ENCODE measurements around the gene CBY3. TPM values are rescaled to one million over a fixed set of nuclear protein-coding genes. Genes with fewer than 3 reads are reported as not detected.
"Not testable (repeated sequence)": the region's sequence is repeated elsewhere in the genome, so short reads cannot be mapped to it uniquely, and the experiment has no call there.

The CBY3 gene
- total RNA-seq, 1 donor from 2014 or later: not detected

DNA sequence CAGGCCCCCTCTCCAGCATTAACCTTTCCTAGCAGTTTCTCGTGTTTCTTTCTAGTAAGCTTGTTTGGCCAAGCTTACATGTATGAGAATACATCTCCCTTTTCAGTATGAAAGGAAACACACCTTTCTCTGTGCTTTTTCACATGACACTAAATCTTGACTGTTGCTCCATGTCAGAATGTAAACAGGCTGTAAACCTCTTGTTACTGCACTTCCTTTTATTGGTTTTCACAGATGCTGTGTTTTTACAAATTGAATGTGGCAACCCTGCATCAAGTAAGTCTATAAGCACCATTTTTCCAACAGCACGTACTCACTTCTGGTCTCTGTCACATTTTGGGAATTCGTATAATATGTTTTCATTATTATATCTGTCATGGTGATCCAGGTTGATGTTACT is 15.8 kb upstream of the CBY3 start:
- no peak for DNase-seq (ENCODE audit: low read depth)
- TF ChIP-seq, protein P1, sequence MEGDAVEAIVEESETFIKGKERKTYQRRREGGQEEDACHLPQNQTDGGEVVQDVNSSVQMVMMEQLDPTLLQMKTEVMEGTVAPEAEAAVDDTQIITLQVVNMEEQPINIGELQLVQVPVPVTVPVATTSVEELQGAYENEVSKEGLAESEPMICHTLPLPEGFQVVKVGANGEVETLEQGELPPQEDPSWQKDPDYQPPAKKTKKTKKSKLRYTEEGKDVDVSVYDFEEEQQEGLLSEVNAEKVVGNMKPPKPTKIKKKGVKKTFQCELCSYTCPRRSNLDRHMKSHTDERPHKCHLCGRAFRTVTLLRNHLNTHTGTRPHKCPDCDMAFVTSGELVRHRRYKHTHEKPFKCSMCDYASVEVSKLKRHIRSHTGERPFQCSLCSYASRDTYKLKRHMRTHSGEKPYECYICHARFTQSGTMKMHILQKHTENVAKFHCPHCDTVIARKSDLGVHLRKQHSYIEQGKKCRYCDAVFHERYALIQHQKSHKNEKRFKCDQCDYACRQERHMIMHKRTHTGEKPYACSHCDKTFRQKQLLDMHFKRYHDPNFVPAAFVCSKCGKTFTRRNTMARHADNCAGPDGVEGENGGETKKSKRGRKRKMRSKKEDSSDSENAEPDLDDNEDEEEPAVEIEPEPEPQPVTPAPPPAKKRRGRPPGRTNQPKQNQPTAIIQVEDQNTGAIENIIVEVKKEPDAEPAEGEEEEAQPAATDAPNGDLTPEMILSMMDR (conservative IDR thresholded peaks at IDR 0.05; ENCODE audit: low read depth, low read length): no peak
- no peak overlapping the region for H3K4me3 ChIP-seq (ENCODE audit: low read depth, low read length)

DNA sequence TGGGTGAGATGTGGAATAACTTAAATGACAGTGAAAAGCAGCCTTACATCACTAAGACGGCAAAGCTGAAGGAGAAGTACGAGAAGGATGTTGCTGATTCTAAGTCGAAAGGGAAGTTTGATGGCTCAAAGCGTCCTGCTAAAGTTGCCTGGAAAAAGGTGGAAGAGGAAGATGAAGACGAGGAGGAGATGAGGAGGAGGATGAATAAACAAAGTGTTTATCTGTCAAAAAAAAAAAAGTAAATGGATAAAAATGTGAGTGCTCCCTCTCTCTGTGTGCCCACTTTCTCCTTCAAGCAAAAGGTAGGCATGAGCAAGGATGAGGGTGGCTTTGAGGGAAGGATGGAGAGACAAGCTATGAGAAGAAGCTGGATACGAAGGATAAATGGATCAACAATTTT is 13.7 kb upstream of the CBY3 start:
- TF ChIP-seq, protein P1 (conservative IDR thresholded peaks at IDR 0.05; ENCODE audit: low read depth, low read length): no peak
- no peak for DNase-seq (ENCODE audit: low read depth)
- no peak overlapping the region for H3K4me3 ChIP-seq (ENCODE audit: low read depth, low read length)

DNA sequence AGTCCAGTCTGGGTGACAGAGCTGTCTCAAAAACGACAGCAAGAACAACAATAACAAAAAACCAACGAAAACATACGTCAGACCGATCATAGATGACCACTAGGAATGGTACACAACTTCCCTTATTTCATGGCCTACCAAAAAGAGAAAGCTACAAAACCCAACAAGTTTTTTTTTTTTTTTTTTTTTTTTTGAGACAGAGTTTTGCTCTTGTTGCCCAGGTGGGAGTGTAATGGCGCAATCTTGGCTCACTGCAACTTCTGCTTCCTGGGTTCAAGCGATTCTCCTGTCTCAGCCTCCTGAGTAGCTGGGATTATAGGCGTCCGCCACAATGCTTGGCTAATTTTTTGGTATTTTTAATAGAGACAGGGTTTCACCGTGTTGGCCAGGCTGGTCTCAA is 8.4 kb upstream of the CBY3 start:
- DNase-seq (ENCODE audit: low read depth); H3K4me3 ChIP-seq (ENCODE audit: low read depth, low read length): not testable (repeated sequence)

DNA sequence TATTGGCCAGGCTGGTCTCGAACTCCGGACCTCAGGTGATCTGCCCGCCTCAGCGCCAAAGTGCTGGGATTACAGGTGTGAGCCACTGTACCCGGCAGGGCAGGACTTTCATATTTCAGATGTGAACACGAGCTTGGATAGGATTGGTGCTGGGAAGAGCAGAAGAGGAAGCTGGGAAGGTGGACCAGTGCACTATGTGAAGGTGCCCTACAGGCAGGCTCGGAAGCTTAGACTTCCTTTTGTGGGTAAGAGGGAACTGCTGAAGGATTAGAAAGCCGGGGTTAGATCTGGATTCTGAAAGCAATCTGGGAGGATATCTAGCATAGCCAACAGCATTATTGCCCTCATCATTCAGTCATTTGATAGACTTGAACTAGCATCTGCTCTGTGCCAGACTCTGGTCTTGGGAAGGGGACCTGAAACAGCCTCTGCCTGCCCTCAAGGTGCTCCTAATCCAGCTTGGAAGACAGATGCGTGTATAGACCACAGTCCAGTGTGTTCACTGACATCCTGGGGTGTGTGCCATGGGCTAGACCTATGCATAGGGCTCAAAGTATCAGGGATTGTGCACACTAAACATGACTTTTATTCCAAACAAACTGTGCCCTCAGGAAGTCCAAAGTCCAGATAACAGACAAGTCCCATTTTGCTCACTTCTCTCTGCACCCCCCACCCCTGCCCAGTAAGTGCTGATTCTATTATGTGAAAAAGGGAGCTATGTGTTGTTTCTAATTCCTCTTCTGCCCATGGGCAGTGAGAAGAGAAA is 637 bp downstream of the CBY3 start:
- no peak for DNase-seq (ENCODE audit: low read depth)
- H3K4me3 ChIP-seq (ENCODE audit: low read depth, low read length): no peak overlapping the region
- TF ChIP-seq, protein P1 (conservative IDR thresholded peaks at IDR 0.05; ENCODE audit: low read depth, low read length): no peak

DNA sequence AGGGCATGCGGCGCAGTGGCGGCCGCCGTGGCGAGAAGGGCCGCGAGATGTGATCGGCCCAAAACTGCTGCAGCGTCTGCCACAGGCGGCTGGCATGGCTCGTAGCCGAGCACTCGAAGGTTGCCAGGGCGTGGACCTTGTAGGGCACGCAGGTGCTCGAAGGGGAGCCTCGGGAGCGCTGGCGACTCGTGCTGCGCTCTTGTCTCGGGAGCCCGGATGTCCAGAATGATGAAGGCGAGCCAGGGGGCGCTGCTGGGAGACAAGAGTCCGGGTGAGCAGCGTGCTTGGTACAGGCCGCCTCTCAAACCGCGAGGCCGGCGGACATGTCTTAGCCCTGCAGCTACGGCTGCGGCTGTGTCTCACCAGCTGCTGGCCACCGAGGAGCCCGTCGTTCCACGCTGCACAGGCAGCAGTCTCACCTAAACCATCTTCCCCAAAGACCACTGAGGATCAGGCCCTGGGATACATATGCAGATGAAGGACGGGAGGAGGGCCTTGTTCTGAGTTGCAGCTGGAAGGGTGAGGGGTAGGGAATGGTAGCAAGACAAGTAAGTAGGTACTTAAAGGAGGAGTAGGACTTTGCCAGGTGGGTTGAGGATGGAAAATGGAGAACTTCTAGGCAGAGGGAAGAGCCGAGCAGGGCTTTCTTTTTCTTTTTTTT is 1.7 kb downstream of the CBY3 start:
- DNase-seq (ENCODE audit: low read depth): no peak
- TF ChIP-seq, protein P1 (conservative IDR thresholded peaks at IDR 0.05; ENCODE audit: low read depth, low read length): peak; percentile 39
- H3K4me3 ChIP-seq (ENCODE audit: low read depth, low read length): peak overlapping the region; percentile 99

DNA sequence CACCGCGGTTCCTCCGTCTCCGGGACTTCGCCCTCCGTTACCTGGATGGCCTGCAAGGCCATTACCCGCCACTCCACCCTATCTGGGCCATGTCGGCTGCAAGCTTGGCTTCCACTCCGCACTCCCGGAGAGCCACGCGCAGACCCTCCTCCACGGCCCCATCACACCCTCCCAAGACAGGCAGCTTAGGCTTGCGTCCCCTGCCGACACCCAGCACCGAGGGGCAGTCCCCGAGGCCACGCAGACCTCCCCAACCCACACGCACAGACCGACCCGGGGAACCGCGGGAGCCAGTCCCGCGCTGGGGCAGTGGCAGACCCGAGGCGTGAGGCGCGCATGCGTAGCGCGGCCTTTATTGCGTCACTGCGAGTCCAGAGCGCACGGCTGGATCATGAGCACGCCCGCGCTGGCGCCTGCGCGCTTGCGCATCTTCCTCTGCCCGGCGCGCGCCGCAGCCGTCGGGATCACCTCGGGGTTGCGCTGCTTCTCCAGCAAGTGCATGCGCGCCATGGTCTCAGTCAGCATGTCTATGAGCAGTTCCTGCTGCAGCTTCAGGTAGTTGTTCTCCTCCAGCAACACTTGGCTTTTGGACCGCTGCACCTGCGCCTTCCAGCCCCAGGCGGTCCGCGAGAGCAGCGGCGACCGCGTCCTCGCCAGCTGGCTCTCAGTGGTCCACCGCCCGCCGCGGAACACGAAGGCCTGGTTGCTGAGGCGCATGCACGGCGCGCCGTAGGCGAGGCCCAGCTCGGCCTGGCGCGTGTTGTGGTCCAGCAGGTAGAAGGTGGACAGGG is 2.4 kb downstream of the CBY3 start:
- TF ChIP-seq, protein P1 (conservative IDR thresholded peaks at IDR 0.05; ENCODE audit: low read depth, low read length): no peak
- H3K4me3 ChIP-seq (ENCODE audit: low read depth, low read length): peak overlapping the region; percentile 99
- DNase-seq (ENCODE audit: low read depth): no peak

DNA sequence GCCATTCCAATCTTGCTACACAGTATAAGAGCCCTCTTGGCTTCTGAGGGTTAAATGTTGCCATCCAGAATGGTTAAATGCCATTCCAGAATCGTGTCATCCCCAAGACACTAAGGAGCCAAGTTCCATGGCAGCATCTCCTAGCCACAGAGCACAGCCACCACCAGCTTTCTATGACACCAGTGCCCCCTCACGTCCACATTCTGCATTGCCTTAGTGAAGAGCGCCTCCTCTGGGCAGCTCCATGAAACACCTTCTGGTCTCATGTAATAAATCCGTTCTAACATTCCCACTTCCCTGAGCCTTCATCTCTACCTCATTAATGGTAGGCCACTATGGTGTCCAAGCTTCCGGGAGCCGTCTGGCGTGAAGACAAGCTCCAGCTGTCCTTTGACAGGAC is 12.4 kb downstream of the CBY3 start:
- no peak for DNase-seq (ENCODE audit: low read depth)
- no peak overlapping the region for H3K4me3 ChIP-seq (ENCODE audit: low read depth, low read length)
- TF ChIP-seq, protein P1 (conservative IDR thresholded peaks at IDR 0.05; ENCODE audit: low read depth, low read length): peak; percentile 95

DNA sequence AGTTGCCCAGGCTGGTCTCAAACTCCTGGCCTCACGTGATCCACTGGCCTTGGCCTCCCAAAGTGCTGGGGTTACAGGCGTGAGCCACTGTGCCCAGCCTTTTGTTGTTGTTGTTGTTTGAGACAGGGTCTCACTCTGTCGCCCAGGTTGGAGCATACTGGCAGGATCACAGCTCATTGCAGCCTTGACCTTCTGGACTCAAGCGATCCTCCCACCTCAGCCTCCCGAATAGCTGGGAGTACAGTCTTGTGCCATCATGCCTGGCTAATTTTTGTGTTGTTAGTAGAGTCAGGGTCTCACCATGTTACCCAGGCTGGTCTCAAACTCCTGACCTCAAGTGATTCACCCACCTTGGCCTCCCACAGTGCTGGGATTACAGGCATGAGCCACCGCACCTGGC is 19.2 kb downstream of the CBY3 start:
- DNase-seq (ENCODE audit: low read depth); H3K4me3 ChIP-seq (ENCODE audit: low read depth, low read length): not testable (repeated sequence)

DNA sequence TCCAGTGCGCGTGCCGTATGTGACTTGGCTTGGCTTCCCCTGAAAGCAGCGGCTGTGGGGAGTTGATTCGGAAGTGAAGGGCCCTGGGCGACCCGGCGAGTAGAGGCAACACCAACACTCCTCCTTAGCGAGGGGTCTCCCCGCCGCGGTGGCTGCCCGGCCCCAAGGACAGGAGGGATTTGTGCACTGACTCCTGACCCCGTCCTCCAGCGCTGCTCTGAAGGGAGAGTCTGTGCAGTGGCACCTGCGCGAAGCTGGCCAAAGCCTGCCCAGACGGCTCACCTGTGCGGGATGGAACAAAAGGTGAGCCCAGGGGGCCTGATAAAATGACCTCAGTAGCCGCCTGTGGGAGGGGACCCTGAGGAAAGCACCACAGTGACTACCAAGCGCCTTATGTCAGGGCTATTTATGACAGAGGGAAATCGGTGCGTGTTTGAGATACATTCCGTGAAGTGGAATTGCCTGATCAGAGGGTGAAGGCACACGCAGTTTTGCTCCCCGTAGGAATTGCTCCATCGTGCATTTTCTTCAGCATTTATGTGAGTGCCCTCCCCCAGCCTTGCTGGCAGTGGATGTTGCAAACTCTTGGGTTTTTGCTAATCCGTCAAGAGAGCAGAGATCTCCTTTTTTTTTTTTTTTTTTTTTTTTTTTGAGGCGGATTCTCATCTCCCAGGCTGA is 22.5 kb downstream of the CBY3 start:
- H3K4me3 ChIP-seq (ENCODE audit: low read depth, low read length): peak overlapping the region; percentile 65
- not testable (repeated sequence) for DNase-seq (ENCODE audit: low read depth)

All from epithelial cell of proximal tubule (primary cell).